Measurements from ENCODE around the gene S100A6.

DNA sequence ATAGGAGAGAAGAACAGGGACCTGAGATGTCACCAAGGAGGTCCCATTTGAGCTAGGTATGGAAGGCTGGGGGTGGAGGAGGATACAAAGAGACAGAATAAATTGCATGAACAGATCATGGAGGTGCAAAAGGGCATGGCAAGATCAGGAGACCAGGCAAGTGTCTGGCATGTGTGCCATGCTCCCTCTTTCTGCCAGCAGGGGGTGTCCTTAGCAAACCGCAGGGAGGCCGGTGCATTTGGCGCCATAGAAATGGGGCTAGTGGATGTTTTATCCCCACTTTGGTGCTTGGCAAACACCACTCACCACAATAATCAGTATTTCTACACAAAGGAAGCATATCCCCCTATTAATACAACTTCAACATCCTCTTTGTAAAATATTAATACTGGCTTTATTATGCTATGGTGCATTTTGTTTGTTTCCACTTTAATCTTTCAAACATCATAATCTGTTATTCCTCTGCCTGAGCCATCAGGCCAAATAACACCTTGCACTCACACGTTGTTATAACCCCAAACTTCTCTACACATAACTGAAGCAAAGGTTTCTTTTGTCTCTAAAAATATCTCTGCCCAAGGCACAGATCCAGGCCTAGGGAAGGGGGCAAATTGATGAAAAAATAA, 25.9 kb downstream of the S100A6 start:
- TF ChIP-seq POLR2A (IDR thresholded peaks at IDR 0.05) (no peak), CTCF (IDR thresholded peaks at IDR 0.05 in 4 of 5, conservative IDR thresholded peaks at IDR 0.05 in 1 of 5) (peak; percentile 9 to 60 (median 45))

Data from gastrocnemius medialis (tissue), 4 donors.